OCI-LY3 (cell line): Measurements from ENCODE around the gene ZNF619.

Source experiments
- CTCF ChIP-seq: fragments of 200-600, 300-600 bp; sonication (generic); IDR thresholded peaks from 2 replicates; pipeline ENCODE4 v1.5.1; 2014; ENCODE audit warnings: antibody characterized with exemption, low read length, low read depth
- EZH2phosphoT487 ChIP-seq: fragments of 200-600 bp; shearing (Covaris generic); IDR thresholded peaks from 2 replicates; pipeline ENCODE4 v1.6.1; 2018; ENCODE audit warnings: antibody characterized with exemption, mixed run types, low read depth

GRCh38 chr3:40465111-40465407, 11.9 kb upstream of the ZNF619 start:
- TF ChIP-seq CTCF (no peak), EZH2phosphoT487 (no peak)
